Lower leg skin (tissue), 3 donors: ENCODE measurements around the gene LCK.

ENCODE experiments used
- POLR2A ChIP-seq, 2 donors: fragments of 450-650 bp; IDR thresholded peaks; one replicate each; pipeline ENCODE4 v1.6.1; 2016 to 2017; ENCODE audit warnings: antibody characterized with exemption in 2 of 2, mild to moderate bottlenecking in 1 of 2, moderate library complexity in 1 of 2
- TF ChIP-seq, protein P1 (sequence below), 3 donors: fragments of 450-650 bp; IDR thresholded peaks; one replicate each; pipeline ENCODE4 v1.5.1; 2016; ENCODE audit warnings: antibody characterized with exemption in 3 of 3, mild to moderate bottlenecking in 3 of 3, moderate library complexity in 2 of 3

DNA sequence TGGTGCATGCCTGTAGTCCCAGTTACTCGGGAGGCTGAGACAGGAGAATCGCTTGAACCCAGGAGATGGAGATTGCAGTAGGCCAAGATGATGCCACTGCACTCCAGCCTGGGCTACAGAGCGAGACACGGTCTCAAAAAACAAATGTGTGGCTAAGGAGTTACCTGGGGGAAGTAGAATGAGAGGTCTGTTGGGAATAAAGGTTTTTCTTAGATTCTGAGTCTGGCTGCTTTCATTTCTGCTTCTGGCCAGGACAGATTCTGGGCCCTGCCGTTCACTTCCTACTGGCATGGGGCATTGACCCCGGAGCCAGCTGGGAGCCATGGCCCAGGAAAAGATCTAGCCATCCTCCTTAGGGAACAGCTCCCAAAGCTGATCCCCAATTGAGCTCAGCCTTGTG, 42.6 kb upstream of the LCK start:
- TF ChIP-seq, protein P1, sequence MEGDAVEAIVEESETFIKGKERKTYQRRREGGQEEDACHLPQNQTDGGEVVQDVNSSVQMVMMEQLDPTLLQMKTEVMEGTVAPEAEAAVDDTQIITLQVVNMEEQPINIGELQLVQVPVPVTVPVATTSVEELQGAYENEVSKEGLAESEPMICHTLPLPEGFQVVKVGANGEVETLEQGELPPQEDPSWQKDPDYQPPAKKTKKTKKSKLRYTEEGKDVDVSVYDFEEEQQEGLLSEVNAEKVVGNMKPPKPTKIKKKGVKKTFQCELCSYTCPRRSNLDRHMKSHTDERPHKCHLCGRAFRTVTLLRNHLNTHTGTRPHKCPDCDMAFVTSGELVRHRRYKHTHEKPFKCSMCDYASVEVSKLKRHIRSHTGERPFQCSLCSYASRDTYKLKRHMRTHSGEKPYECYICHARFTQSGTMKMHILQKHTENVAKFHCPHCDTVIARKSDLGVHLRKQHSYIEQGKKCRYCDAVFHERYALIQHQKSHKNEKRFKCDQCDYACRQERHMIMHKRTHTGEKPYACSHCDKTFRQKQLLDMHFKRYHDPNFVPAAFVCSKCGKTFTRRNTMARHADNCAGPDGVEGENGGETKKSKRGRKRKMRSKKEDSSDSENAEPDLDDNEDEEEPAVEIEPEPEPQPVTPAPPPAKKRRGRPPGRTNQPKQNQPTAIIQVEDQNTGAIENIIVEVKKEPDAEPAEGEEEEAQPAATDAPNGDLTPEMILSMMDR (IDR thresholded peaks at IDR 0.05), result no peak
- no peak for TF ChIP-seq POLR2A (IDR thresholded peaks at IDR 0.05)
